ENCODE data around the gene MYZAP.

- peak in 2 of 3 experiments; percentile 10 to 11 for TF ChIP-seq CTCF (optimal IDR thresholded peaks at IDR 0.05 in 1 of 3, IDR thresholded peaks at IDR 0.05 in 1 of 3, conservative IDR thresholded peaks at IDR 0.05 in 1 of 3; ENCODE audit: extremely low read depth in 1 of 3, insufficient read depth in 2 of 3, low read length in 3 of 3)
- TF ChIP-seq EZH2 (IDR thresholded peaks at IDR 0.05; ENCODE audit: low read length), result no peak
Observed at GRCh38 chr15:57607570-57608000, 15.9 kb downstream of the MYZAP start.
